MCF 10A (cell line): Measurements from ENCODE around the gene SEMA3A. TPM values are rescaled to one million over a fixed set of nuclear protein-coding genes. Genes with fewer than 3 reads are reported as not detected.

ENCODE experiments used
- BruUV-seq: library from RNA; stranded (reverse); fragments of 400-500 nt; replicated peaks from 2 replicates; lab custom pipeline; 2021; lab: Mats Ljungman, UMichigan
- CTCF ChIA-PET: fragments of 300-600 bp; sonication (Branson Sonifier 250); formaldehyde crosslinking; extraction: SDS; loops from one replicate; lab custom pipeline; 2021; ENCODE audit warnings: antibody characterized with exemption, inconsistent platforms; lab: Yijun Ruan, JAX
- POLR2A ChIA-PET: fragments of 300-600, 350-650 bp; sonication (Branson Sonifier 250); formaldehyde crosslinking; extraction: SDS; loops from one replicate; lab custom pipeline; 2020; ENCODE audit warnings: antibody characterized with exemption, inconsistent platforms; lab: Yijun Ruan, JAX
- DNase-seq: peaks from one replicate; pipeline ENCODE4 v3.0.0-alpha.2; 2018; ENCODE audit not compliant: unreplicated experiment
- H3K27ac Mint-ChIP-seq: one replicate; pipeline ENCODE4 v1.8.0; 2022; ENCODE audit warnings: mild to moderate bottlenecking, low read depth, mixed read lengths; ENCODE audit not compliant: unreplicated experiment
- H3K27me3 Mint-ChIP-seq: one replicate; pipeline ENCODE4 v1.8.0; 2022; ENCODE audit warnings: mixed read lengths; ENCODE audit not compliant: insufficient read depth, unreplicated experiment
- H3K36me3 Mint-ChIP-seq: one replicate; pipeline ENCODE4 v1.8.0; 2022; ENCODE audit warnings: mild to moderate bottlenecking, moderate library complexity, mixed read lengths; ENCODE audit not compliant: insufficient read depth, unreplicated experiment
- H3K4me1 Mint-ChIP-seq: one replicate; pipeline ENCODE4 v1.8.0; 2022; ENCODE audit warnings: mixed read lengths; ENCODE audit not compliant: insufficient read depth, unreplicated experiment
- H3K4me3 Mint-ChIP-seq: one replicate; pipeline ENCODE4 v1.8.0; 2022; ENCODE audit warnings: mild to moderate bottlenecking, moderate library complexity, mixed read lengths; ENCODE audit not compliant: unreplicated experiment
- H3K9me3 Mint-ChIP-seq: one replicate; pipeline ENCODE4 v1.8.0; 2022; ENCODE audit warnings: mixed read lengths; ENCODE audit not compliant: unreplicated experiment
- intact Hi-C: fragments of 100-400 bp; cut with micrococcal nuclease; formaldehyde crosslinking; loops from 2 replicates; pipeline ENCODE4 v1.14.1; 2022
- total RNA-seq: library from RNA; stranded (reverse); gene quantifications from 2 replicates; pipeline ENCODE4 v1.2.3, GENCODE V29; 2022
- TF ChIP-seq, protein P1 (sequence below): fragments of 200-600 bp; IDR thresholded peaks from one replicate; pipeline ENCODE4 v1.8.0; 2022; ENCODE audit warnings: antibody characterized with exemption, mild to moderate bottlenecking; ENCODE audit not compliant: unreplicated experiment

SEMA3A gene
- total RNA-seq, 1 experiment from 2014 or later: 3.2 TPM

DNA sequence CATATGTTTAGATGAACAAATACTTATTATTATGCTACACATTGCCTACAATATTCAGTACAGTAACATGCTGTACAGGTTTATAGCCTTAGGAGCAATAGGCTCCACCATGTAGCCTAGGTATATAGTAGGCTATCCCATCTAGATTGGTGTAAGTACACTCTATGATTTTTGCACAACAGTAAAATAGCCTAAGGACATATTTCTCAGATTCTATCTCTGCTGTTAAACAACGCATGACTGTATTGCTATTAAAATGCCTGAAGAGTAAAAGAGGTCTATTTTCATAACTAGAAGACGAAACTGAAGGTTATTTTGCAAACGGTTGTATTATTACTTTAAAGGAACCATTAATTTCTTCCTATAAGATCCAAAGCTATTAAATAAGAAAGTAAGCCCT, 88.3 kb downstream of the SEMA3A start:
- intact Hi-C loops: no loop called here
- no peak for DNase-seq
- H3K27ac Mint-ChIP-seq: no peak overlapping the region

DNA sequence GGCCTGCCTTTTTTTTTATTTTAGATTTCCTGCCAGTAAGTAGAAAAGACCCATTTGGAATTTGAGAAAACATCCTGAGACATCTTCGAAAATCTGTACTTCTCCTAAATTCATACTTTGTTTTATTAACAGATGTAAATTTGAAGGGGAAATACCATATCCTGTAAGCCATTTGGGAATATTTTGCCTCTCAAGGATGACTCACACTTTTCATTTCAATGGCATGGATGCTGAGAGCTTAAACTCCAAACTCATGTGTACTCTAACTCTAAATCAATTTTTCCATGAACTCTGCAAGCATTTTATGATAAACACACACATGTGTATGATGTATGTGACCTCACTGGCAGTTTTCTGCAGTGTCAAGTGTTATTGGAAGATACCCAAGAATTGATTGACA, 89.0 kb downstream of the SEMA3A start:
- H3K9me3 Mint-ChIP-seq: no peaks in the 10 kb centered on the region
- peaks cover 9% of the 10 kb centered on the region for H3K4me1 Mint-ChIP-seq
- H3K27me3 Mint-ChIP-seq: no peaks in the 10 kb centered on the region
- no TSS peak for BruUV-seq
- TF ChIP-seq, protein P1, sequence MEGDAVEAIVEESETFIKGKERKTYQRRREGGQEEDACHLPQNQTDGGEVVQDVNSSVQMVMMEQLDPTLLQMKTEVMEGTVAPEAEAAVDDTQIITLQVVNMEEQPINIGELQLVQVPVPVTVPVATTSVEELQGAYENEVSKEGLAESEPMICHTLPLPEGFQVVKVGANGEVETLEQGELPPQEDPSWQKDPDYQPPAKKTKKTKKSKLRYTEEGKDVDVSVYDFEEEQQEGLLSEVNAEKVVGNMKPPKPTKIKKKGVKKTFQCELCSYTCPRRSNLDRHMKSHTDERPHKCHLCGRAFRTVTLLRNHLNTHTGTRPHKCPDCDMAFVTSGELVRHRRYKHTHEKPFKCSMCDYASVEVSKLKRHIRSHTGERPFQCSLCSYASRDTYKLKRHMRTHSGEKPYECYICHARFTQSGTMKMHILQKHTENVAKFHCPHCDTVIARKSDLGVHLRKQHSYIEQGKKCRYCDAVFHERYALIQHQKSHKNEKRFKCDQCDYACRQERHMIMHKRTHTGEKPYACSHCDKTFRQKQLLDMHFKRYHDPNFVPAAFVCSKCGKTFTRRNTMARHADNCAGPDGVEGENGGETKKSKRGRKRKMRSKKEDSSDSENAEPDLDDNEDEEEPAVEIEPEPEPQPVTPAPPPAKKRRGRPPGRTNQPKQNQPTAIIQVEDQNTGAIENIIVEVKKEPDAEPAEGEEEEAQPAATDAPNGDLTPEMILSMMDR: no peak
- no peaks in the 10 kb centered on the region for H3K36me3 Mint-ChIP-seq
- POLR2A ChIA-PET: no interaction called here
- no peak overlapping the region for H3K27ac Mint-ChIP-seq
- intact Hi-C loops: no loop called here
- no peak for DNase-seq
- CTCF ChIA-PET: no interaction called here
- no peak overlapping the region for H3K4me3 Mint-ChIP-seq

More for the DNA sequence above, 88.3 kb downstream of the SEMA3A start:
- no peaks in the 10 kb centered on the region for H3K36me3 Mint-ChIP-seq
- CTCF ChIA-PET: no interaction called here
- H3K9me3 Mint-ChIP-seq: no peaks in the 10 kb centered on the region
- no peaks in the 10 kb centered on the region for H3K27me3 Mint-ChIP-seq
- no TSS peak for BruUV-seq
- POLR2A ChIA-PET: no interaction called here
- no peak overlapping the region for H3K4me3 Mint-ChIP-seq
- TF ChIP-seq, protein P1: no peak
- H3K4me1 Mint-ChIP-seq: peaks cover 9% of the 10 kb centered on the region

DNA sequence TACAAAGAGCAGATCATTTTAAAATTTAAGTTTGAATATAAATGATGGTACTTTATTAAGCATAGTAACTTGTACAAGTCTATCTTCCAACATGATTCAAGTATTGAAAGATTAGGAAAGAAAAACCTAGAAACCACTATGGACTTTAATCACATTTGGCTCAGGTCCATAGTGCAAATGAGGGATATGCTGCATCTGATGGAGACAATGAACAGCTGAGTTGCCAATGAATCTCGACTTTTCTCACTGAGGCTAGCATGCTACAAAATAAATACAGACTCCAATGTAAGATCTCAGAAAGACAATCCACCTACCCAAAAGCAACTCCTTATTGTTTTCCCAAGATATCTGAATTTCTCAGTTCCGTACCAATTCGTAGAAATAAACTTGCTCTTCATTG, 89.8 kb downstream of the SEMA3A start:
- no peak overlapping the region for H3K4me3 Mint-ChIP-seq
- H3K4me1 Mint-ChIP-seq: peaks cover 9% of the 10 kb centered on the region
- no peak for DNase-seq
- CTCF ChIA-PET: no interaction called here
- no peaks in the 10 kb centered on the region for H3K27me3 Mint-ChIP-seq
- no peak overlapping the region for H3K27ac Mint-ChIP-seq
- BruUV-seq: no TSS peak
- no peaks in the 10 kb centered on the region for H3K36me3 Mint-ChIP-seq
- POLR2A ChIA-PET: no interaction called here
- intact Hi-C loops: no loop called here
- no peaks in the 10 kb centered on the region for H3K9me3 Mint-ChIP-seq
- TF ChIP-seq, protein P1: no peak

DNA sequence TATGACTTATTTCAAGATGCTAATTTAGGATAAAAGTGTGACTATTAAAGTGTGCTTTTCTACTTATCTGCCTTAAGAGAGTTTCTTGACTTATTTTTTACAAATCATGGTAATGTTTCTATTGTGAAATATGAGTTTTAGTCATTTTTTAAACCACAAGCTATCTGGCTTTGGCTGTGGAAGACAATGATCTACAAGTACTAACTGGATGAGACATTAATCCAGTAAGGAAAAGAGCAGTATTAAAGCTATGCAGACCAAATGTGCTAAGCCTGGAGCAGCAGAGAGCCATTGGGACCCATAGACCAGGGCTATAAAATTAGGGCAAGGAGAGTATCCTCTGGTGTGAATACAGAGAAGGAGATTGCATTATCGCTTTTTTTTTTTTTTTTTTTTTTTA, 92.4 kb downstream of the SEMA3A start:
- intact Hi-C loops: no loop called here
- ChIA-PET POLR2A (no interaction called here), CTCF (interaction anchor here (0.6 kb wide), 1 partner anchor 92 kb away, joined by 3 read pairs; the partner anchor contains the start of gene SEMA3A)
- H3K9me3 Mint-ChIP-seq: no peaks in the 10 kb centered on the region
- no peak overlapping the region for H3K4me3 Mint-ChIP-seq
- no peak overlapping the region for H3K27ac Mint-ChIP-seq
- peaks cover 5% of the 10 kb centered on the region for H3K4me1 Mint-ChIP-seq
- BruUV-seq: no TSS peak
- no peaks in the 10 kb centered on the region for H3K27me3 Mint-ChIP-seq
- no peak for DNase-seq
- TF ChIP-seq, protein P1: no peak
- H3K36me3 Mint-ChIP-seq: no peaks in the 10 kb centered on the region
